Testis (tissue), 3 donors: ENCODE data around the gene PSAP. TPM values are rescaled to one million over a fixed set of nuclear protein-coding genes. Genes with fewer than 3 reads are reported as not detected.

Experiments used
- DNase-seq: peaks from one replicate; pipeline ENCODE4 v3.0.0-alpha.2; 2019
- H3K27ac ChIP-seq, 2 donors: fragments of 200-600 bp; sonication (generic); one replicate each; pipeline ENCODE4 v1.5.1; 2019
- H3K27me3 ChIP-seq: fragments of 200-600 bp; sonication (generic); one replicate; pipeline ENCODE4 v1.5.1; 2019
- H3K36me3 ChIP-seq: fragments of 200-600 bp; sonication (generic); one replicate; pipeline ENCODE4 v1.5.1; 2017; ENCODE audit warnings: low read depth; ENCODE audit errors: missing control alignments
- H3K4me1 ChIP-seq: fragments of 200-600 bp; sonication (generic); one replicate; pipeline ENCODE4 v1.5.1; 2019
- H3K4me3 ChIP-seq, 2 donors: fragments of 200-600 bp; sonication (generic); one replicate each; pipeline ENCODE4 v1.5.1; 2017 to 2019
- H3K9me3 ChIP-seq: fragments of 200-600 bp; sonication (generic); one replicate; pipeline ENCODE4 v1.5.1; 2017
- POLR2A ChIP-seq: fragments of 450-650 bp; IDR thresholded peaks from one replicate; pipeline ENCODE4 v1.6.1; 2017; ENCODE audit warnings: antibody characterized with exemption, mild to moderate bottlenecking, moderate library complexity
- WGBS, 2 donors: methylation state at CpG; one replicate each; pipeline ENCODE4 v1.1.5; 2018; 5-methylcytosine and 5-hydroxymethylcytosine counted together
- intact Hi-C: fragments of 100-400 bp; cut with DNase I; formaldehyde crosslinking; loops from one replicate; pipeline ENCODE4 v1.15.1; 2023; ENCODE audit warnings: low total_unique reads
- polyA plus RNA-seq: library from polyadenylated mRNA; stranded (reverse); fragments of 350-450 nt; fragmentation: Illumina TruSeq; extraction: RNeasy Lipid Tissue Mini Kit (QIAGEN cat#74804); gene quantifications from one replicate; pipeline ENCODE4 v1.2.3, GENCODE V29; 2014; ENCODE audit warnings: low read depth, low replicate concordance; ENCODE audit not compliant: insufficient read depth
- total RNA-seq, 2 donors: library from RNA; depleted of rRNA; stranded (reverse); fragments of >200 nt; gene quantifications; one replicate each; pipeline ENCODE4 v1.2.3, GENCODE V29; 2016
- TF ChIP-seq, protein P1 (sequence below), 3 experiments: fragments of 450-650 bp in 2 of 3; fragments of 200-600 bp in 1 of 3; sonication (generic) in 1 of 3; IDR thresholded peaks; one replicate each; pipeline ENCODE4 v1.5.1; 2016 to 2019; ENCODE audit warnings: antibody characterized with exemption in 3 of 3, mild to moderate bottlenecking in 2 of 3, moderate library complexity in 1 of 3

The PSAP gene
- total and polyA plus RNA-seq, 3 donors from 2014 or later = 1,011 to 1,399 (median 1,346) TPM

DNA sequence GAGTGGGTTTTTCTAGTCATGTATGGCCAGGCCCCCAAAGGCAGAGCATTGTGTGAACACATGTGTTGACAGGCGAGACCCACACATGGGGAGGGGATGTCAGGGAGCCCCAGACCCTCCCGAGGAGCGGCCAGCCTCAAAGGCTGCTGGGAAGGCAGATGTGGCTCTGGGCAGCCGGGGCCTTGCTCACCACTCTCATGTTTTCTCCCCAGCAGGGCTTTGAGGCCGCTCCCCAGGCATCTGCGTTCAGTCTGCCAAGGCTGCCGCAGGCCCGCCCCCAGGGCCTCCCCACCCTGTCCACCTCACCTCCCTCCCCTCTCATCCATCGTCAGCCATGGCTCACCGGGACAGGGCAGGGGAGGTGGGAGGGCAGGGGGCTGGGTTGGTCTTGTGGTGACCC is 61.2 kb downstream of the PSAP start:
- intact Hi-C loops = no loop called here
- Histone ChIP-seq H3K4me3 (no peak overlapping the region), H3K4me1 (no peaks in the 10 kb centered on the region), H3K27me3 (no peaks in the 10 kb centered on the region), H3K36me3 (no peaks in the 10 kb centered on the region), H3K27ac (no peak overlapping the region), H3K9me3 (no peaks in the 10 kb centered on the region)
- no peak for DNase-seq
- 80 to 86% methylated on average over 1 to 10 of the region's 10 CpGs for WGBS, 2 donors
- TF ChIP-seq POLR2A = no peak
- TF ChIP-seq, protein P1, sequence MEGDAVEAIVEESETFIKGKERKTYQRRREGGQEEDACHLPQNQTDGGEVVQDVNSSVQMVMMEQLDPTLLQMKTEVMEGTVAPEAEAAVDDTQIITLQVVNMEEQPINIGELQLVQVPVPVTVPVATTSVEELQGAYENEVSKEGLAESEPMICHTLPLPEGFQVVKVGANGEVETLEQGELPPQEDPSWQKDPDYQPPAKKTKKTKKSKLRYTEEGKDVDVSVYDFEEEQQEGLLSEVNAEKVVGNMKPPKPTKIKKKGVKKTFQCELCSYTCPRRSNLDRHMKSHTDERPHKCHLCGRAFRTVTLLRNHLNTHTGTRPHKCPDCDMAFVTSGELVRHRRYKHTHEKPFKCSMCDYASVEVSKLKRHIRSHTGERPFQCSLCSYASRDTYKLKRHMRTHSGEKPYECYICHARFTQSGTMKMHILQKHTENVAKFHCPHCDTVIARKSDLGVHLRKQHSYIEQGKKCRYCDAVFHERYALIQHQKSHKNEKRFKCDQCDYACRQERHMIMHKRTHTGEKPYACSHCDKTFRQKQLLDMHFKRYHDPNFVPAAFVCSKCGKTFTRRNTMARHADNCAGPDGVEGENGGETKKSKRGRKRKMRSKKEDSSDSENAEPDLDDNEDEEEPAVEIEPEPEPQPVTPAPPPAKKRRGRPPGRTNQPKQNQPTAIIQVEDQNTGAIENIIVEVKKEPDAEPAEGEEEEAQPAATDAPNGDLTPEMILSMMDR (IDR thresholded peaks at IDR 0.05) = no peak

DNA sequence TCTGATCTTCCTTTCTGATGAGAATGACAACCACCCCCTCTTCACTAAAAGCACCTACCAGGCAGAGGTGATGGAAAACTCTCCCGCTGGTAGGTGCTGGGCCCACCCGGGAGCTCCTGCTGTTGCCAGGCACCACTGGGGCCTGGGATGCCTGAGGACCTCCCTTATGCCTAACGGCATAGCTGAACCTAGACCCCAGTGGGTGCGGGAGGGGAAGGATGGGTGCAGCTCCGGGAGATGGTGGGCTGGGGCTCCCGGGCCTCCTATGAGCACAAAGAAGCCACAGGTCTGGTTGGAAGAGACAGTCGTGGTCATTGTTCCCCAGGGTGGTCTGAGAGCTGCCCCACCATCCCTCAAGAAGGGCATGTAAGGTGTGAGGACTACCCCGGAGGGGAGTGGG is 62.1 kb downstream of the PSAP start:
- WGBS, 2 donors = 87% methylated on average over 8 of the region's 8 CpGs; no CpG with 5 or more reads in 1 of the 2 donors
- Histone ChIP-seq H3K9me3 (no peaks in the 10 kb centered on the region), H3K4me1 (no peaks in the 10 kb centered on the region), H3K36me3 (no peaks in the 10 kb centered on the region), H3K27ac (no peak overlapping the region), H3K27me3 (no peaks in the 10 kb centered on the region), H3K4me3 (no peak overlapping the region)
- TF ChIP-seq POLR2A = no peak
- TF ChIP-seq, protein P1 (IDR thresholded peaks at IDR 0.05) = no peak
- intact Hi-C loops = no loop called here
- DNase-seq = no peak

DNA sequence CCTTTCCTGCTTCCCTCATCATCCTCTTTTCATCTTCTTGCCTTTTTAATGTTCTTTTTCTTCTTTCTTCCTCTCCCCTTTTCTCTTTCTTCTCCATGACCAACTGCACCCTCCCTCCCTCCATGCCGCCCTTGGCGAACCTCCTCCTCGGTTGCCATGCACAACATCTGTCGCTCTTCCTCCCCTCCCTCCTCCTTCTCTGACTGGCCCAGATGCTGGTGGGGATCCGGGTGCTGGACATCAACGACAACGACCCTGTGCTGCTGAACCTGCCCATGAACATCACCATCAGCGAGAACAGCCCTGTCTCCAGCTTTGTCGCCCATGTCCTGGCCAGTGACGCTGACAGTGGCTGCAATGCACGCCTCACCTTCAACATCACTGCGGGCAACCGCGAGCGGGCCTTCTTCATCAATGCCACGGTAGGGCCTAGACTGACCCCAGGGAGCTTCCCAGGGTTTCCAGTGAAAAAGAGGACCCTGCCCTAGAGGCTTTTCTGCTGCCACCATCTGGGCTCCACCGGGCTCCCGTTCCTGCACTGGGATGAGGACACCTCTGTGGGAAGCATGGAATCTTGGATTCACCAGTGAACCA is 66.3 kb downstream of the PSAP start:
- Histone ChIP-seq H3K4me1 (no peaks in the 10 kb centered on the region), H3K9me3 (no peaks in the 10 kb centered on the region), H3K4me3 (no peak overlapping the region), H3K27me3 (no peaks in the 10 kb centered on the region), H3K27ac (no peak overlapping the region), H3K36me3 (no peaks in the 10 kb centered on the region)
- DNase-seq = no peak
- 82 to 94% methylated on average over 12 to 18 of the region's 18 CpGs for WGBS, 2 donors
- intact Hi-C loops = no loop called here
- TF ChIP-seq POLR2A = no peak
- TF ChIP-seq, protein P1 (IDR thresholded peaks at IDR 0.05) = no peak

DNA sequence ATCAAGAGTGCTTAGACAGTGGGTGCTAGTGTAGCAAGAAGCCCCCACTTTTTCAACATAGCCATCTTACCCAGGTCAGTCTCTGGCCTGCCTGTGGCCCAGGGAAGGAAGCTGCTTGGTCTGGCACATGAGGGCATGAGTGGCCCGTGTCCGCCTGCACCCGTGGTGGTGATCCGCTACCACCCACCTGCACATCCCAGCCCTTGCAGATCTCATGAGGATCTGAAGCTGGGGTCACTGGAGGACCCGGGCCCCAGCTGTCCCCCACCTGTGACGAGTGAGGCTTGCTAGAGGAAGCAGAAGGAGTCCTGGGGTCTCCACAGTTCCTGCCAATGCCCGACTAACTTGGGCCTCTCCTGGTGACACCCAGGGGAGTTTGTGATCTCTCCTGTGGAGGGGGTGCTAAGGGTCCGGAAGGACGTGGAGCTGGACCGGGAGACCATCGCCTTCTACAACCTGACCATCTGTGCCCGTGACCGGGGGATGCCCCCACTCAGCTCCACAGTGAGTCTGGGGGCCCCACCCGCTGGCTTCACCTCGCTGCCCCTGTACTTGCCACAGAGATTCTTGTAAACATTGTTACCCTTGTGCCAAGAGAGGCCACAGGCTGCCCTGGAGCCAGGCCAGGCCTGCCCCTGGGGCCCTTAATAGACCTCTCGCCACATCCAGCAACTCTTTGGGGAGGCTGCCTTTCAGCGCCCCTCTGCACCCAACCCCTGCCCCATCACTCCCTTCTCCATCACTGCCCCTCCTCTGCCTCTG is 67.0 kb downstream of the PSAP start:
- H3K4me3 ChIP-seq = no peak overlapping the region
- H3K27me3 ChIP-seq = no peaks in the 10 kb centered on the region
- H3K27ac ChIP-seq = no peak overlapping the region
- WGBS, 2 donors = 88 to 92% methylated on average over 4 to 16 of the region's 17 CpGs
- intact Hi-C loops = no loop called here
- H3K4me1 ChIP-seq = no peaks in the 10 kb centered on the region
- no peak for DNase-seq
- no peaks in the 10 kb centered on the region for H3K36me3 ChIP-seq
- TF ChIP-seq, protein P1 (IDR thresholded peaks at IDR 0.05) = no peak
- no peak for TF ChIP-seq POLR2A
- no peaks in the 10 kb centered on the region for H3K9me3 ChIP-seq
